Measurements from ENCODE around the gene TADA2A. TPM values are rescaled to one million over a fixed set of nuclear protein-coding genes. Genes with fewer than 3 reads are reported as not detected.

TADA2A gene
- total and polyA plus RNA-seq, 2 of the 8 experiments (the other 6 are each of a cell fraction or from before 2014, with no cell fraction given) = 8.4 to 18.5 TPM

DNA sequence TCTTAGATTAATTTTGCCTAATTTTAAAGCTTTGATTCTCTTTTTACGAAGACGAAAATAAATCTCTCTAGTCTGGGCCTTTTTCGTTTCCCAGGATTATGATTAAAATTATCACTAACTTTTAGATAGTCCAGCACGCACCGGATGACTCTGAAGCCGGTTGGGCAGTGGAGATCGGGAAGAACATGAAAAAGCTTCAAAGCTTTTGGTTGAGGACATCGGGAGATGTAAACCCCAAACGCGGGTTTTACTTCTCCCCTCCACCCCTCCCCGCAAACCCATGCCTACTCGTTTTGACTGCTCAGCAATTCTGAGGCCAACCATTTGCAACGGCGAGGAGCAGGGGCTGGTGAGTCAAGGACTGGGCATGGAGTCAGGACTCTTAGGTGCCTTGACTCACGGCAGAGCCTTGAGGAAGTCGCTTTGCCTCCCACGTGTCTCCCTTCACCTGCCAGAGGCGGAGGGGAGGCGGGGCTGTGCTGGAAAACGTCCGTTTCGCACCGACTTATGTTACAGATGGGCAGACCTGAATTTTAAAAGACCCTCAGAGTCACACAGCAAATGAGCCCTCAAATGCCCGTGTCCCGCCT lies 82.0 kb downstream of the TADA2A start (continued):
- TF ChIP-seq GTF2F1 (IDR thresholded peaks at IDR 0.05; ENCODE audit: borderline replicate concordance, low read depth, low read length) (no peak), SIX5 (IDR thresholded peaks at IDR 0.05; ENCODE audit: low read depth, low read length) (no peak), SP1 (IDR thresholded peaks at IDR 0.05; ENCODE audit: low read depth, low read length) (no peak), CHD2 (IDR thresholded peaks at IDR 0.05; ENCODE audit: low read length) (no peak), BACH1 (IDR thresholded peaks at IDR 0.05; ENCODE audit: low read length) (no peak), RAD21 (IDR thresholded peaks at IDR 0.05 in 1 of 2, conservative IDR thresholded peaks at IDR 0.05 in 1 of 2; ENCODE audit: low read depth in 2 of 2, low read length in 2 of 2) (no peak), RFX5 (IDR thresholded peaks at IDR 0.05; ENCODE audit: borderline replicate concordance, low read depth, low read length) (no peak), TCF12 (IDR thresholded peaks at IDR 0.05; ENCODE audit: low read depth, low read length) (no peak), SP4 (IDR thresholded peaks at IDR 0.05; ENCODE audit: low read length) (no peak), HDAC2 (IDR thresholded peaks at IDR 0.05; ENCODE audit: borderline replicate concordance in 1 of 2, low read depth in 2 of 2, low read length in 2 of 2) (no peak), POLR2A (IDR thresholded peaks at IDR 0.05; ENCODE audit: control extremely low read depth in 1 of 2, low read depth in 2 of 2, low read length in 2 of 2) (no peak; a peak in 1 of 3 replicates), SUZ12 (IDR thresholded peaks at IDR 0.05; ENCODE audit: low read length) (peak; percentile 32; the same call in 1 of the 2 replicates), HDAC6 (IDR thresholded peaks at IDR 0.05; ENCODE audit: low read depth, low read length) (no peak)
- TF ChIP-seq, protein P1, sequence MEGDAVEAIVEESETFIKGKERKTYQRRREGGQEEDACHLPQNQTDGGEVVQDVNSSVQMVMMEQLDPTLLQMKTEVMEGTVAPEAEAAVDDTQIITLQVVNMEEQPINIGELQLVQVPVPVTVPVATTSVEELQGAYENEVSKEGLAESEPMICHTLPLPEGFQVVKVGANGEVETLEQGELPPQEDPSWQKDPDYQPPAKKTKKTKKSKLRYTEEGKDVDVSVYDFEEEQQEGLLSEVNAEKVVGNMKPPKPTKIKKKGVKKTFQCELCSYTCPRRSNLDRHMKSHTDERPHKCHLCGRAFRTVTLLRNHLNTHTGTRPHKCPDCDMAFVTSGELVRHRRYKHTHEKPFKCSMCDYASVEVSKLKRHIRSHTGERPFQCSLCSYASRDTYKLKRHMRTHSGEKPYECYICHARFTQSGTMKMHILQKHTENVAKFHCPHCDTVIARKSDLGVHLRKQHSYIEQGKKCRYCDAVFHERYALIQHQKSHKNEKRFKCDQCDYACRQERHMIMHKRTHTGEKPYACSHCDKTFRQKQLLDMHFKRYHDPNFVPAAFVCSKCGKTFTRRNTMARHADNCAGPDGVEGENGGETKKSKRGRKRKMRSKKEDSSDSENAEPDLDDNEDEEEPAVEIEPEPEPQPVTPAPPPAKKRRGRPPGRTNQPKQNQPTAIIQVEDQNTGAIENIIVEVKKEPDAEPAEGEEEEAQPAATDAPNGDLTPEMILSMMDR (IDR thresholded peaks at IDR 0.05; ENCODE audit: control extremely low read depth in 1 of 3, insufficient read depth in 1 of 3, low read depth in 1 of 3, low read length in 3 of 3) = no peak
- TF ChIP-seq, protein P2, sequence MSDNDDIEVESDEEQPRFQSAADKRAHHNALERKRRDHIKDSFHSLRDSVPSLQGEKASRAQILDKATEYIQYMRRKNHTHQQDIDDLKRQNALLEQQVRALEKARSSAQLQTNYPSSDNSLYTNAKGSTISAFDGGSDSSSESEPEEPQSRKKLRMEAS (IDR thresholded peaks at IDR 0.05) = peak; percentile 93
